SU-DHL-6 (cell line): ENCODE measurements around the gene ATL3.

Experiments used
- H2AFZ ChIP-seq: fragments of 200-600 bp; sonication (generic); 2 replicates; pipeline ENCODE4 v1.6.1; 2014; ENCODE audit warnings: low read depth, mild to moderate bottlenecking, moderate library complexity, mixed read lengths, antibody characterized with exemption, low read length; ENCODE audit not compliant: severe bottlenecking
- H3F3A ChIP-seq: fragments of 200-600 bp; shearing (Covaris generic); 2 replicates; pipeline ENCODE4 v1.6.0; 2016; ENCODE audit warnings: antibody characterized with exemption, mild to moderate bottlenecking; ENCODE audit not compliant: insufficient read depth
- H3K27ac ChIP-seq: fragments of 200-600 bp; sonication (generic); 2 replicates; pipeline ENCODE4 v1.5.1; 2016; ENCODE audit warnings: low read depth, mild to moderate bottlenecking, low read length, moderate library complexity, mixed read lengths
- H3K27me3 ChIP-seq: fragments of 200-600 bp; sonication (generic), shearing (Covaris generic); 2 replicates; pipeline ENCODE4 v1.6.0; 2014; ENCODE audit warnings: mild to moderate bottlenecking, low read length
- H3K36me3 ChIP-seq: fragments of 200-600 bp; sonication (generic); 2 replicates; pipeline ENCODE4 v1.6.1; 2014; ENCODE audit warnings: mild to moderate bottlenecking, low read length, mixed read lengths
- H3K4me2 ChIP-seq: fragments of 300-600, 200-600 bp; shearing (Covaris generic), sonication (generic); 2 replicates; pipeline ENCODE4 v1.6.0; 2014; ENCODE audit warnings: low read length, low read depth, mild to moderate bottlenecking; ENCODE audit not compliant: poor library complexity, severe bottlenecking
- H3K4me3 ChIP-seq: fragments of 200-600 bp; sonication (generic); 2 replicates; pipeline ENCODE4 v1.5.1; 2014; ENCODE audit warnings: antibody characterized with exemption, low read length, mild to moderate bottlenecking, mixed read lengths; ENCODE audit not compliant: insufficient read depth, poor library complexity, severe bottlenecking
- H3K79me2 ChIP-seq: fragments of 200-600 bp; sonication (generic); 2 replicates; pipeline ENCODE4 v1.6.1; 2014; ENCODE audit warnings: mild to moderate bottlenecking, low read length, moderate library complexity; ENCODE audit not compliant: insufficient read depth
- H3K9ac ChIP-seq: fragments of 200-600 bp; sonication (generic); 2 replicates; pipeline ENCODE4 v1.7.0; 2014; ENCODE audit warnings: mild to moderate bottlenecking, low read length
- H3K9me2 ChIP-seq: fragments of 200-600 bp; sonication (generic); replicated peaks from 2 replicates; pipeline ENCODE4 v1.6.1; 2014; ENCODE audit warnings: low read length; ENCODE audit not compliant: insufficient read depth
- H3K9me3 ChIP-seq: fragments of 200-600 bp; sonication (generic); 2 replicates; pipeline ENCODE4 v1.6.1; 2014; ENCODE audit warnings: low read length, mixed read lengths; ENCODE audit not compliant: insufficient read depth
- H4K20me1 ChIP-seq: fragments of 200-600 bp; sonication (generic); 2 replicates; pipeline ENCODE4 v1.6.1; 2014; ENCODE audit warnings: low read depth, mild to moderate bottlenecking, antibody characterized with exemption, low read length, moderate library complexity, mixed read lengths
- EZH2phosphoT487 ChIP-seq: fragments of 200-600 bp; sonication (generic), shearing (Covaris generic); conservative IDR thresholded peaks from 2 replicates; pipeline ENCODE4 v1.6.1; 2018; ENCODE audit warnings: mild to moderate bottlenecking, antibody characterized with exemption, low read length, moderate library complexity, mixed read lengths
- TF ChIP-seq, protein P1 (sequence below): fragments of 200-600 bp; sonication (generic); IDR thresholded peaks from one replicate; pipeline ENCODE4 v1.5.1; 2017; ENCODE audit warnings: antibody characterized with exemption, mild to moderate bottlenecking, low read length, moderate library complexity; ENCODE audit not compliant: insufficient read depth, poor library complexity, severe bottlenecking

ATL3 gene

DNA sequence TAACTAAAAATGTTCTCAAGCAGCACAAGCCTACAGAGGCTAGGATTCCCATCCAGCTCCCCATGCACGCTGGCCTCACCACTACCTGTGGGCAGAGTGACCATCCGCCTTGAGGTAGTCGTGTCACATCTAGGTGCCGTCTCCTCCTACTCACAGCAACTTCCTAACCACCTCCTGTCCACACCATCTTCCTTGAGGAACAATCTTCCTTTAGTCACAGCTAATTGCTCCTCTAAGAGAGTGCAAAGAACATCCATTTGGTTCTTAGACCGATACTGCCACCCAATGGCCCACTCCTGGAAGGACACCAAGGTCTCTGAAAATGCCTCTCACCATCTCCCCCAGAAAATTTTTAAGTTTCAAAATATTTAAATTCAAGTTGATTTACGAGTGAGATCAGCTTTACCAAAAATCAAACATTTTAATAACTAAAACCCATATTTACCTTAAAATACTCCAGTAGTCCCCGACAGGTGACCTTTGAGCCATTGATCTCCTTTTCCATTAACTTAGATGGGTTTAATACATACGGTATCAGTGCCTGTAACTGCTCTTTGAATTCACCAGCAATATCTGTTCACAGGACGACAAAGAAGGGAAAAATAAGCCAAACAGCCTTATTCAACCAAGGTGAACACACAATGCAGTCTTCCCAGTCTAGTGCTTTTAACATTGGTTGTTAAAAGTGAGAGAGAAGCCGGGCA, 35.3 kb downstream of the ATL3 start:
- Histone ChIP-seq H3K27ac (no peak overlapping the region), H4K20me1 (no peaks in the 10 kb centered on the region), H3K4me2 (no peak overlapping the region), H2AFZ (no peak overlapping the region), H3K9ac (no peak overlapping the region), H3K9me2 (no peaks in the 10 kb centered on the region), H3K36me3 (peaks cover 20% of the 10 kb centered on the region; the same call in 1 of the 2 replicates), H3K27me3 (no peaks in the 10 kb centered on the region), H3K9me3 (no peaks in the 10 kb centered on the region), H3F3A (no peaks in the 10 kb centered on the region), H3K4me3 (no peak overlapping the region), H3K79me2 (no peaks in the 10 kb centered on the region)
- TF ChIP-seq, protein P1, sequence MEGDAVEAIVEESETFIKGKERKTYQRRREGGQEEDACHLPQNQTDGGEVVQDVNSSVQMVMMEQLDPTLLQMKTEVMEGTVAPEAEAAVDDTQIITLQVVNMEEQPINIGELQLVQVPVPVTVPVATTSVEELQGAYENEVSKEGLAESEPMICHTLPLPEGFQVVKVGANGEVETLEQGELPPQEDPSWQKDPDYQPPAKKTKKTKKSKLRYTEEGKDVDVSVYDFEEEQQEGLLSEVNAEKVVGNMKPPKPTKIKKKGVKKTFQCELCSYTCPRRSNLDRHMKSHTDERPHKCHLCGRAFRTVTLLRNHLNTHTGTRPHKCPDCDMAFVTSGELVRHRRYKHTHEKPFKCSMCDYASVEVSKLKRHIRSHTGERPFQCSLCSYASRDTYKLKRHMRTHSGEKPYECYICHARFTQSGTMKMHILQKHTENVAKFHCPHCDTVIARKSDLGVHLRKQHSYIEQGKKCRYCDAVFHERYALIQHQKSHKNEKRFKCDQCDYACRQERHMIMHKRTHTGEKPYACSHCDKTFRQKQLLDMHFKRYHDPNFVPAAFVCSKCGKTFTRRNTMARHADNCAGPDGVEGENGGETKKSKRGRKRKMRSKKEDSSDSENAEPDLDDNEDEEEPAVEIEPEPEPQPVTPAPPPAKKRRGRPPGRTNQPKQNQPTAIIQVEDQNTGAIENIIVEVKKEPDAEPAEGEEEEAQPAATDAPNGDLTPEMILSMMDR: peak; percentile 68
- no peak for TF ChIP-seq EZH2phosphoT487

DNA sequence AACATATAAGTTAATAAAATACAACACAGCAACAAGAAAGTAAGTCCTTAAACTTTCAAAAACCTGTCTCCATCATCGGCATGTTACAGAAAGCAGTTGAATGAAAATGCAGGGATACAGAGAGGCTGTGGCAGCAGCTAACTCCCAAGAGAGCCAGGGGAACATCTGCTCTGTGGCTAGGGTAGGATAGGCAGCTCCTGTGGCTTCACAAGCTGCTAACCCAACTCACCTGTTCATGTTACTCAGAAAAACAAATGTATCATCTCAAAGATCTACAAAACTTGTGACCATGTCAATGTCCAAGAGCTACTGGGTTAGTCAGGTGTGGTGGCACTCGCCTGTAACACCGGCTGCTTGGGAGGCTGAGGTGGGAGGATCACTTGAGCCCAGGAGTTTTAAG, 41.8 kb downstream of the ATL3 start:
- H3K36me3 ChIP-seq: peaks cover 24% of the 10 kb centered on the region; the same call in 1 of the 2 replicates
- H3K9me2 ChIP-seq: no peaks in the 10 kb centered on the region
- no peak overlapping the region for H3K4me3 ChIP-seq
- no peak overlapping the region for H2AFZ ChIP-seq
- H3K79me2 ChIP-seq: no peaks in the 10 kb centered on the region
- no peaks in the 10 kb centered on the region for H3K9me3 ChIP-seq
- H3K27me3 ChIP-seq: no peaks in the 10 kb centered on the region
- no peak overlapping the region for H3K4me2 ChIP-seq
- no peak for TF ChIP-seq EZH2phosphoT487
- TF ChIP-seq, protein P1: no peak
- H4K20me1 ChIP-seq: 0 out of 2 replicates have a peak, but pooled peaks cover 5% of the 10 kb centered on the region
- no peak overlapping the region for H3K9ac ChIP-seq
- 0 out of 2 replicates have a peak, but pooled peaks cover 9% of the 10 kb centered on the region for H3F3A ChIP-seq
- no peak overlapping the region for H3K27ac ChIP-seq

DNA sequence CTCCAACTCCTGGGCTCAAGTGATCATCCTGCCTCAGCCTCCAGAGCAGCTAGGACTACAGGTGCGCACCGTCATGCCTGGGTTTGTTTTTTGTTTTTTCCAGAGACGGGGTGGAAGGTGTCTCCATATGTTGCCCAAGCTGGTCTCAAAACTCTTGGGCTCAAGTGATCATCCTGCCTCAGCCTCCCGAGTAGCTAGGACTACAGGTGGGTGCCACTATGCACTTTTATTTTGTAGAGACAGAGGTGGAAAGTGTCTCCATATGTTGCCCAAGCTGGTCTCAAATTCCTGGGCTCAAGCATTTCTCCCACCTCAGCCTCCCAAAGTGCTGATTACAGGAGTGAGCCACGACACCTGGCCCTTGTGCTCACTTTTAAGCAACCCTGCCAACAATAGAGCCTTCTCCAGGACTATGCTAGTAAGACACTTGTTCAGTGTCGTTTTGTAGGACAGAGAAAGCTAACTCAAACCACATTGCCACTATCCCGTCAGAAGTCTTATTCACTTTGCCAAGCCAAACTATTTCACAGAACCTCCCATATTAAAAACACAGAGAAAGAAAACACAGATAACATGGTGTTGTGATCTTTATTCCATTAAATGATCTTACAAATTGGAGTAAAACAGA, 47.5 kb downstream of the ATL3 start:
- Histone ChIP-seq H3K27me3 (no peaks in the 10 kb centered on the region), H3K27ac (no peak overlapping the region), H4K20me1 (0 out of 2 replicates have a peak, but pooled peaks cover 5% of the 10 kb centered on the region), H2AFZ (no peak overlapping the region), H3K4me3 (no peak overlapping the region), H3K9me3 (no peaks in the 10 kb centered on the region), H3K9ac (no peak overlapping the region), H3K9me2 (no peaks in the 10 kb centered on the region), H3F3A (0 out of 2 replicates have a peak, but pooled peaks cover 9% of the 10 kb centered on the region), H3K4me2 (no peak overlapping the region), H3K36me3 (peaks cover 12% of the 10 kb centered on the region; the same call in 1 of the 2 replicates), H3K79me2 (no peaks in the 10 kb centered on the region)
- TF ChIP-seq, protein P1: no peak
- TF ChIP-seq EZH2phosphoT487: no peak
